ENCODE measurements around the gene EMC6.

DNA sequence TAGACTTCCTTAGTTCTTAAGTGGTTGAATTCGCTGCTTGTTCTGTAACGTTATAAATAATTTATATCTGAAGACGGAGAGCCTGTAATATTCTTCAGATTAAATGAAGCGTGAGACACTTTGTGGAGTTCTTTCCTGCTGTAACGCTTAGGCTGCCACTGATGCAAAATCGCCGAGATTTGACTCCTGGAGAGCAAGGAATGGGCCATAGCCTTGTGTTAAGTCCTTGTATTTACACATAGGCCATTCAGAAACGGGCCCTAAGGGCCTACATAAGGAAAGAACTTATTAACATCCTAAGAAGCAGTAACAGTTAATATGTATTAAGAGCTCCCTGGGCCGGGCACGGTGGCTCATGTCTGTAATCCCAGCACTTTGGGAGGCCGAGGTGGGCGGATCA is 936 bp downstream of the EMC6 start:
- TF ChIP-seq POLR2A (IDR thresholded peaks at IDR 0.05) (no peak), CTCF (IDR thresholded peaks at IDR 0.05) (no peak), POLR2AphosphoS5 (IDR thresholded peaks at IDR 0.05) (no peak)
